Glutamatergic neuron (in vitro differentiated cells): Measurements from ENCODE around the gene ARF5. TPM values are rescaled to one million over a fixed set of nuclear protein-coding genes. Genes with fewer than 3 reads are reported as not detected.

ENCODE experiments used
- DNase-seq: peaks from one replicate; pipeline ENCODE4 v3.0.0; 2022
- H3K27ac Mint-ChIP-seq: one replicate; pipeline ENCODE4 v1.8.0; 2020; ENCODE audit warnings: mild to moderate bottlenecking, mixed read lengths, inconsistent platforms; ENCODE audit not compliant: unreplicated experiment
- H3K27me3 Mint-ChIP-seq: one replicate; pipeline ENCODE4 v1.8.0; 2020; ENCODE audit warnings: mild to moderate bottlenecking, moderate library complexity, mixed read lengths, inconsistent platforms; ENCODE audit not compliant: unreplicated experiment
- H3K36me3 Mint-ChIP-seq: one replicate; pipeline ENCODE4 v1.8.0; 2020; ENCODE audit warnings: mild to moderate bottlenecking, mixed read lengths, inconsistent platforms; ENCODE audit not compliant: unreplicated experiment
- H3K4me1 Mint-ChIP-seq: one replicate; pipeline ENCODE4 v1.8.0; 2020; ENCODE audit warnings: mild to moderate bottlenecking, low read depth, mixed read lengths, inconsistent platforms; ENCODE audit not compliant: unreplicated experiment
- H3K4me3 Mint-ChIP-seq: one replicate; pipeline ENCODE4 v1.8.0; 2020; ENCODE audit warnings: mild to moderate bottlenecking, mixed read lengths, inconsistent platforms; ENCODE audit not compliant: unreplicated experiment
- H3K9me3 Mint-ChIP-seq: one replicate; pipeline ENCODE4 v1.8.0; 2020; ENCODE audit warnings: mild to moderate bottlenecking, moderate library complexity, mixed read lengths, inconsistent platforms; ENCODE audit not compliant: unreplicated experiment
- CTCF ChIP-seq: fragments of 200-600 bp; sonication (generic); IDR thresholded peaks from one replicate; pipeline ENCODE4 v1.5.0; 2021; ENCODE audit not compliant: partially characterized antibody, unreplicated experiment
- total RNA-seq: library from RNA; stranded (reverse); fragmentation: NEBNext Ultra II Directional; extraction: Animal tissue kit (Norgen Biotek cat#: 25700); gene quantifications from one replicate; pipeline ENCODE4 v1.2.1, GENCODE V29; 2021; ENCODE audit not compliant: unreplicated experiment

ARF5 gene
- total RNA-seq, 1 donor from 2014 or later: 137 TPM

GRCh38 chr7:127588697-127589482 is 679 bp downstream of the ARF5 start:
- Mint-ChIP-seq H3K9me3 (peaks cover 12% of the 10 kb centered on the region), H3K4me1 (peaks cover 12% of the 10 kb centered on the region), H3K27me3 (peaks cover 8% of the 10 kb centered on the region), H3K36me3 (no peaks in the 10 kb centered on the region), H3K4me3 (peak overlapping the region; percentile 94), H3K27ac (peak overlapping the region; percentile 79)
- no peak for TF ChIP-seq CTCF
- DNase-seq: peak; percentile 57

- Mint-ChIP-seq H3K4me3 (peak overlapping the region; percentile 94), H3K9me3 (peaks cover 14% of the 10 kb centered on the region), H3K36me3 (no peaks in the 10 kb centered on the region), H3K4me1 (peaks cover 4% of the 10 kb centered on the region), H3K27me3 (peaks cover 11% of the 10 kb centered on the region), H3K27ac (no peak overlapping the region)
- no peak for TF ChIP-seq CTCF
- DNase-seq: no peak
Observed at GRCh38 chr7:127589896-127590295, 1.7 kb downstream of the ARF5 start.

- peaks cover 17% of the 10 kb centered on the region for H3K9me3 Mint-ChIP-seq
- no peak for TF ChIP-seq CTCF
- H3K36me3 Mint-ChIP-seq: no peaks in the 10 kb centered on the region
- no peak overlapping the region for H3K27ac Mint-ChIP-seq
- no peak for DNase-seq
- peaks cover 11% of the 10 kb centered on the region for H3K27me3 Mint-ChIP-seq
- peaks cover 4% of the 10 kb centered on the region for H3K4me1 Mint-ChIP-seq
- no peak overlapping the region for H3K4me3 Mint-ChIP-seq
Observed at GRCh38 chr7:127591189-127591588, 3.0 kb downstream of the ARF5 start.

GRCh38 chr7:127591591-127591990 is 3.4 kb downstream of the ARF5 start:
- Mint-ChIP-seq H3K27ac (no peak overlapping the region), H3K27me3 (peaks cover 11% of the 10 kb centered on the region), H3K36me3 (no peaks in the 10 kb centered on the region), H3K4me1 (peaks cover 4% of the 10 kb centered on the region), H3K4me3 (no peak overlapping the region), H3K9me3 (peaks cover 15% of the 10 kb centered on the region)
- DNase-seq: no peak
- no peak for TF ChIP-seq CTCF

GRCh38 chr7:127592550-127592949 is 4.3 kb downstream of the ARF5 start:
- Mint-ChIP-seq H3K27me3 (peaks cover 6% of the 10 kb centered on the region), H3K9me3 (peaks cover 9% of the 10 kb centered on the region), H3K4me3 (no peak overlapping the region), H3K4me1 (peaks cover 3% of the 10 kb centered on the region), H3K27ac (no peak overlapping the region), H3K36me3 (no peaks in the 10 kb centered on the region)
- TF ChIP-seq CTCF: no peak
- DNase-seq: no peak
